IMR-90 (cell line): Measurements from ENCODE around the gene TTLL11. TPM values are rescaled to one million over a fixed set of nuclear protein-coding genes. Genes with fewer than 3 reads are reported as not detected.

Experiments
- ATAC-seq: fragments of 200-7000 bp; cut with Tn5 transposase; 2 replicates; pipeline ENCODE4 v1.9.1; 2020; ENCODE audit warnings: low read depth, mild to moderate bottlenecking, moderate library complexity
- BruUV-seq: library from RNA; stranded (reverse); fragments of 400-500 nt; replicated peaks from 2 replicates; lab custom pipeline; 2021; lab: Mats Ljungman, UMichigan
- CTCF ChIA-PET: fragments of 300-600 bp; formaldehyde crosslinking; extraction: SDS; loops from one replicate; lab custom pipeline; 2021; ENCODE audit warnings: antibody characterized with exemption; lab: Yijun Ruan, JAX
- POLR2A ChIA-PET: fragments of 300-600 bp; sonication (Branson Sonifier 250); formaldehyde crosslinking; loops from one replicate; lab custom pipeline; 2022; ENCODE audit warnings: antibody characterized with exemption; ENCODE audit not compliant: unreplicated experiment; lab: Charles Lee
- DNase-seq: peaks from one replicate; pipeline ENCODE4 v3.0.0; 2013
- H2AFZ ChIP-seq: replicated peaks from 2 replicates; pipeline ENCODE3; 2013; ENCODE audit warnings: low read length, mild to moderate bottlenecking; ENCODE audit not compliant: poor library complexity
- H2AK5ac ChIP-seq: 2 replicates; pipeline ENCODE4 v1.6.1; 2013; ENCODE audit warnings: low read depth, low read length, inconsistent platforms
- H2AK9ac ChIP-seq: replicated peaks from 2 replicates; pipeline ENCODE3; 2013; ENCODE audit warnings: mild to moderate bottlenecking, low read depth, low read length, moderate library complexity; ENCODE audit not compliant: poor library complexity
- H2BK120ac ChIP-seq: 2 replicates; pipeline ENCODE4 v1.6.1; 2013; ENCODE audit warnings: low read depth, low read length, inconsistent platforms
- H2BK15ac ChIP-seq: 3 replicates; pipeline ENCODE4 v1.6.1; 2013; ENCODE audit warnings: low read depth, low read length, inconsistent platforms
- H2BK20ac ChIP-seq: 2 replicates; pipeline ENCODE4 v1.6.1; 2013; ENCODE audit warnings: low read depth, mild to moderate bottlenecking, inconsistent platforms, low read length, moderate library complexity
- H2BK5ac ChIP-seq: 2 replicates; pipeline ENCODE4 v1.6.1; 2013; ENCODE audit warnings: mild to moderate bottlenecking, low read depth, low read length, inconsistent platforms; ENCODE audit not compliant: poor library complexity, severe bottlenecking
- H3K14ac ChIP-seq: replicated peaks from 2 replicates; pipeline ENCODE4 v1.6.1; 2013; ENCODE audit warnings: low read depth, low read length, inconsistent platforms
- H3K18ac ChIP-seq: 2 replicates; pipeline ENCODE4 v1.6.1; 2013; ENCODE audit warnings: low read depth, low read length, control low read depth
- H3K23ac ChIP-seq: 2 replicates; pipeline ENCODE4 v1.6.1; 2013; ENCODE audit warnings: low read depth, low read length, inconsistent platforms
- H3K27ac ChIP-seq: 2 replicates; pipeline ENCODE4 v1.5.1; 2013; ENCODE audit warnings: mild to moderate bottlenecking, control low read depth, low read length; ENCODE audit not compliant: insufficient read depth
- H3K27me3 ChIP-seq: 2 replicates; pipeline ENCODE4 v1.6.1; 2013; ENCODE audit warnings: low read length; ENCODE audit not compliant: control insufficient read depth, insufficient read depth
- H3K36me3 ChIP-seq: 2 replicates; pipeline ENCODE4 v1.6.1; 2013; ENCODE audit warnings: low read length, mixed read lengths; ENCODE audit not compliant: control insufficient read depth, insufficient read depth
- H3K4ac ChIP-seq: 2 replicates; pipeline ENCODE4 v1.6.1; 2013; ENCODE audit warnings: low read depth, low read length, inconsistent platforms
- H3K4me1 ChIP-seq: 2 replicates; pipeline ENCODE4 v1.6.1; 2013; ENCODE audit warnings: low read length, mixed read lengths; ENCODE audit not compliant: control insufficient read depth, insufficient read depth
- H3K4me2 ChIP-seq: 2 replicates; pipeline ENCODE4 v1.6.1; 2013; ENCODE audit warnings: low read depth, mild to moderate bottlenecking, control low read depth, low read length, moderate library complexity
- H3K4me3 ChIP-seq: 2 replicates; pipeline ENCODE4 v1.5.1; 2013; ENCODE audit warnings: low read depth, mild to moderate bottlenecking, control low read depth, low read length, moderate library complexity; ENCODE audit not compliant: insufficient read depth
- H3K56ac ChIP-seq: 2 replicates; pipeline ENCODE4 v1.6.1; 2013; ENCODE audit warnings: low read length, inconsistent platforms; ENCODE audit not compliant: insufficient read depth; ENCODE audit errors: extremely low read depth
- H3K79me1 ChIP-seq, 2 experiments: 2 replicates each; pipeline ENCODE4 v1.6.1; 2013; ENCODE audit warnings: low read length in 2 of 2, inconsistent platforms in 1 of 2, low read depth in 1 of 2
- H3K9ac ChIP-seq: 2 replicates; pipeline ENCODE4 v1.6.1; 2013; ENCODE audit warnings: low read depth, low read length, control low read depth
- H3K9me1 ChIP-seq: 2 replicates; pipeline ENCODE4 v1.6.1; 2013; ENCODE audit warnings: low read length, inconsistent platforms; ENCODE audit not compliant: insufficient read depth
- H3K9me3 ChIP-seq: 2 replicates; pipeline ENCODE4 v1.6.1; 2013; ENCODE audit warnings: low read length; ENCODE audit not compliant: control insufficient read depth, insufficient read depth
- H4K20me1 ChIP-seq: 2 replicates; pipeline ENCODE4 v1.6.1; 2013; ENCODE audit warnings: low read length, inconsistent platforms; ENCODE audit not compliant: insufficient read depth
- H4K5ac ChIP-seq: 2 replicates; pipeline ENCODE4 v1.6.1; 2013; ENCODE audit warnings: mild to moderate bottlenecking, low read depth, low read length, control low read depth
- H4K8ac ChIP-seq, 2 experiments: 2 replicates each; pipeline ENCODE4 v1.6.1; 2013; ENCODE audit warnings: low read depth in 2 of 2, low read length in 2 of 2, control low read depth in 1 of 2, inconsistent platforms in 1 of 2
- H4K91ac ChIP-seq: 2 replicates; pipeline ENCODE4 v1.6.1; 2013; ENCODE audit warnings: low read depth, low read length, inconsistent platforms; ENCODE audit not compliant: insufficient read depth
- BHLHE40 ChIP-seq: fragments of 150-350 bp; IDR thresholded peaks from 2 replicates; pipeline ENCODE4 v1.6.1; 2016; ENCODE audit warnings: mild to moderate bottlenecking, low read depth, low read length
- CEBPB ChIP-seq: IDR thresholded peaks from 2 replicates; pipeline ENCODE4 v1.6.1; 2012; ENCODE audit warnings: low read depth, low read length, improper control_type of control experiment
- CHD1 ChIP-seq: IDR thresholded peaks from 2 replicates; pipeline ENCODE4 v1.6.1; 2012; ENCODE audit warnings: low read depth, low read length, improper control_type of control experiment
- ELK1 ChIP-seq: fragments of 150-350 bp; IDR thresholded peaks from 2 replicates; pipeline ENCODE4 v1.6.1; 2016; ENCODE audit warnings: low read depth, mild to moderate bottlenecking, low read length, moderate library complexity, borderline replicate concordance
- FOS ChIP-seq: fragments of 150-350 bp; IDR thresholded peaks from 2 replicates; pipeline ENCODE4 v1.6.1; 2016; ENCODE audit warnings: low read depth, low read length
- MAFK ChIP-seq: IDR thresholded peaks from 2 replicates; pipeline ENCODE4 v1.6.1; 2012; ENCODE audit warnings: low read depth, low read length, improper control_type of control experiment
- MAZ ChIP-seq: IDR thresholded peaks from 2 replicates; pipeline ENCODE4 v1.6.1; 2012; ENCODE audit warnings: low read depth, mild to moderate bottlenecking, low read length, improper control_type of control experiment, moderate library complexity, borderline replicate concordance
- MXI1 ChIP-seq: IDR thresholded peaks from 2 replicates; pipeline ENCODE4 v1.6.1; 2012; ENCODE audit warnings: low read depth, mild to moderate bottlenecking, low read length, moderate library complexity, borderline replicate concordance
- NFE2L2 ChIP-seq: fragments of 150-350 bp; IDR thresholded peaks from 2 replicates; pipeline ENCODE4 v1.6.1; 2016; ENCODE audit warnings: low read depth, mild to moderate bottlenecking, low read length
- POLR2A ChIP-seq: IDR thresholded peaks from 2 replicates; pipeline ENCODE4 v1.6.1; 2012; ENCODE audit warnings: mild to moderate bottlenecking, low read depth, low read length
- RAD21 ChIP-seq: IDR thresholded peaks from 2 replicates; pipeline ENCODE4 v1.6.1; 2012; ENCODE audit warnings: low read length, improper control_type of control experiment
- RCOR1 ChIP-seq: IDR thresholded peaks from 2 replicates; pipeline ENCODE4 v1.6.1; 2012; ENCODE audit warnings: mild to moderate bottlenecking, low read length, improper control_type of control experiment; ENCODE audit not compliant: insufficient replicate concordance
- RFX5 ChIP-seq: IDR thresholded peaks from 2 replicates; pipeline ENCODE4 v1.8.0; 2012; ENCODE audit warnings: low read depth, mild to moderate bottlenecking, low read length, moderate library complexity
- SMC3 ChIP-seq: fragments of 150-350 bp; IDR thresholded peaks from 2 replicates; pipeline ENCODE4 v1.6.1; 2016; ENCODE audit warnings: low read depth, mild to moderate bottlenecking, antibody characterized with exemption, low read length, moderate library complexity
- USF2 ChIP-seq: fragments of 150-350 bp; IDR thresholded peaks from 2 replicates; pipeline ENCODE4 v1.6.1; 2017; ENCODE audit warnings: mild to moderate bottlenecking, antibody characterized with exemption, low read length, low read depth
- WGBS, 2 experiments: methylation state at CpG; one replicate each; pipeline versions ENCODE4 v1.1.5 to v1.1.7; 2013; ENCODE audit warnings: missing lambda C conversion rate in 2 of 2; ENCODE audit not compliant: insufficient read length in 1 of 2; ENCODE audit errors: extremely low coverage in 2 of 2; 5-methylcytosine and 5-hydroxymethylcytosine counted together
- dilution Hi-C: fragments of 300-500 bp; cut with HindIII; formaldehyde crosslinking; loops from one replicate; pipeline ENCODE4 v1.14.3; 2018; ENCODE audit warnings: low sequenced_read_pairs; ENCODE audit not compliant: unreplicated experiment
- in situ Hi-C: fragments of 300-500 bp; cut with MboI; formaldehyde crosslinking; loops from 3 replicates; pipeline ENCODE4 v1.14.3; 2019; ENCODE audit warnings: low sequenced_read_pairs, inconsistent platforms, mixed read lengths
- intact Hi-C: fragments of 100-400 bp; cut with micrococcal nuclease; formaldehyde crosslinking; loops from 2 replicates; pipeline ENCODE4 v1.10.0; 2022
- polyA plus RNA-seq, 3 experiments: library from polyadenylated mRNA; depleted of rRNA; stranded (reverse); fragments of >200 nt; gene quantifications; 2 replicates each; pipeline ENCODE4 v1.2.3, GENCODE V29; 2012; ENCODE audit warnings: low replicate concordance in 1 of 3
- total RNA-seq: library from RNA; depleted of rRNA; stranded (reverse); fragments of >200 nt; gene quantifications from 2 replicates; pipeline ENCODE4 v1.2.3, GENCODE V29; 2012
- TF ChIP-seq, protein P1 (sequence below): conservative IDR thresholded peaks from 2 replicates; pipeline ENCODE4 v1.5.1; 2012; ENCODE audit warnings: mild to moderate bottlenecking, low read depth, low read length, improper control_type of control experiment

TTLL11 gene
- total and polyA plus RNA-seq, 2 of the 4 experiments (the other 2 are of a cell fraction) = 2.0 to 4.6 TPM

DNA sequence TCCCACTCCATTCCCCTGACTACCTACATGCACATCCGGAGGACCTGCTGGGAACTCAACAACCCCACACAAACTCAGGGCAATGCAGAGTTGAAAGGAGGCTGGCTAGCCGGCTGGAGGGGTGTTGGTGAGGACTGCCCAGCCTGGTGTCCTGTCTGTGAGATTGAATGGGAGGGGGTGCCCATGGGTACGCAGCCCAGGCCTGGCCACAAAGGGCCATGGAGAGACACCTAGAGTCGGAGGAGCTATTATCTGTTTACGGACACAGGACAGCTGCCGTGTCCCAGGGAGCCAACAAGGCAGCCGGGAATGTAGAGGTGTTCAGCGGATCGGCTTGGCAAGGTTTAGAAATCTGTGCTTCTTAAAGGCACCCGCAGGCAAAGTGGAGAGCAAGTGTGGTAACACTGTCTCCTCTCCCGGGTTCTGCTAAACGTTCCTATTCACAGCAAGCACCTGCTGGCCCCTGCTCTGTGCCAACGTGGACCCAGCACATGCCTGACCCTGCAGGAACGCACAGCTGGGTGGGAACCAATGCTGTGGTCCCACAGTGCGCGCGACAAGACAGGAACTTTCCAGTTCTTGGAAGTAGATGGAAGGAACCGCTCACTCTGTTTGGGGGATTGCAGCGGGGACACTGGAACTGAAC is 275.0 kb downstream of the TTLL11 start:
- no peak for TF ChIP-seq RFX5
- TF ChIP-seq USF2 = no peak
- TF ChIP-seq NFE2L2 = no peak
- no peak for TF ChIP-seq CEBPB
- TF ChIP-seq MXI1 = no peak
- no peak for TF ChIP-seq FOS
- no peak for TF ChIP-seq MAFK
- no peak for TF ChIP-seq ELK1
- no peak for TF ChIP-seq RAD21
- no peak for TF ChIP-seq SMC3
- no peak for TF ChIP-seq CHD1
- TF ChIP-seq POLR2A = no peak
- TF ChIP-seq BHLHE40 = no peak
- no peak for TF ChIP-seq MAZ
- TF ChIP-seq, protein P1, sequence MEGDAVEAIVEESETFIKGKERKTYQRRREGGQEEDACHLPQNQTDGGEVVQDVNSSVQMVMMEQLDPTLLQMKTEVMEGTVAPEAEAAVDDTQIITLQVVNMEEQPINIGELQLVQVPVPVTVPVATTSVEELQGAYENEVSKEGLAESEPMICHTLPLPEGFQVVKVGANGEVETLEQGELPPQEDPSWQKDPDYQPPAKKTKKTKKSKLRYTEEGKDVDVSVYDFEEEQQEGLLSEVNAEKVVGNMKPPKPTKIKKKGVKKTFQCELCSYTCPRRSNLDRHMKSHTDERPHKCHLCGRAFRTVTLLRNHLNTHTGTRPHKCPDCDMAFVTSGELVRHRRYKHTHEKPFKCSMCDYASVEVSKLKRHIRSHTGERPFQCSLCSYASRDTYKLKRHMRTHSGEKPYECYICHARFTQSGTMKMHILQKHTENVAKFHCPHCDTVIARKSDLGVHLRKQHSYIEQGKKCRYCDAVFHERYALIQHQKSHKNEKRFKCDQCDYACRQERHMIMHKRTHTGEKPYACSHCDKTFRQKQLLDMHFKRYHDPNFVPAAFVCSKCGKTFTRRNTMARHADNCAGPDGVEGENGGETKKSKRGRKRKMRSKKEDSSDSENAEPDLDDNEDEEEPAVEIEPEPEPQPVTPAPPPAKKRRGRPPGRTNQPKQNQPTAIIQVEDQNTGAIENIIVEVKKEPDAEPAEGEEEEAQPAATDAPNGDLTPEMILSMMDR = no peak
- no peak for TF ChIP-seq RCOR1
- Histone ChIP-seq H3K14ac (no peak overlapping the region), H2BK5ac (no peak overlapping the region), H3K4me3 (no peak overlapping the region), H3K4me2 (no peak overlapping the region), H2AFZ (no peak overlapping the region), H3K9me1 (no peaks in the 10 kb centered on the region; the same call in 1 of the 2 replicates), H4K5ac (no peak overlapping the region), H3K9me3 (no peaks in the 10 kb centered on the region), H2BK15ac (no peak overlapping the region), H3K79me1 (no peaks in the 10 kb centered on the region), H4K91ac (no peak overlapping the region), H3K36me3 (no peaks in the 10 kb centered on the region), H3K4me1 (peaks cover 3% of the 10 kb centered on the region; the same call in 1 of the 2 replicates), H3K23ac (no peak overlapping the region), H4K8ac (no peak overlapping the region), H2BK20ac (no peak overlapping the region), H2BK120ac (no peak overlapping the region), H3K27me3 (peaks cover 6% of the 10 kb centered on the region; the same call in 1 of the 2 replicates), H3K18ac (no peak overlapping the region), H3K27ac (no peak overlapping the region), H3K9ac (no peak overlapping the region), H3K56ac (no peak overlapping the region), H2AK9ac (no peak overlapping the region), H4K20me1 (no peaks in the 10 kb centered on the region), H3K4ac (no peak overlapping the region), H2AK5ac (no peak overlapping the region)
- dilution Hi-C loops = no loop called here
- ATAC-seq (no peak), DNase-seq (no peak)
- in situ Hi-C loops = no loop called here
- WGBS, 2 experiments = 80% methylated on average over 12 of the region's 19 CpGs; no CpG with 5 or more reads in 1 of the 2 experiments
- intact Hi-C loops = no loop called here
- BruUV-seq = no TSS peak
- CTCF ChIA-PET = no interaction called here
- POLR2A ChIA-PET = no interaction called here
